Measurements from ENCODE around the gene C16orf87. TPM values are rescaled to one million over a fixed set of nuclear protein-coding genes. Genes with fewer than 3 reads are reported as not detected.

The C16orf87 gene
- total RNA-seq, 1 experiment from 2014 or later: 13.5 TPM

DNA sequence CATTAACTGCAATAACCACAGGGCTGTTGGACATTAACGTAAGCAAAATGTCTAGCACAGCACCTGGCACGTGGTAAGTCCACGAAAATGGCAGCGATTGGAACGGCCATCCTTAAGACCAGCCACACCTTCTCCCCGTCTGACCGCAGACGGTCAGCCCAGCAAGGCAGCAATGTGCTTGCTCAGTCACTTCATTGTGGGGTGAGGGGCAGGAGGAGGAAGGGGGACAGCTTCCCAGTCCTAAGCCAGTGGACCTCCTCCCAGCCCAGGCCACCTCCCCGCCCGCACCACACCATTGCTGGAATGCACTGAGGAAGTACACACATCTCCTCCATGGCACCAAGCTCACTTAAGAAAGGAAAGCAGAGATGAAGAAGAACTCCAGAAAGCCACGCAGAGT lies 74.2 kb downstream of the C16orf87 start:
- TF ChIP-seq, protein P1, sequence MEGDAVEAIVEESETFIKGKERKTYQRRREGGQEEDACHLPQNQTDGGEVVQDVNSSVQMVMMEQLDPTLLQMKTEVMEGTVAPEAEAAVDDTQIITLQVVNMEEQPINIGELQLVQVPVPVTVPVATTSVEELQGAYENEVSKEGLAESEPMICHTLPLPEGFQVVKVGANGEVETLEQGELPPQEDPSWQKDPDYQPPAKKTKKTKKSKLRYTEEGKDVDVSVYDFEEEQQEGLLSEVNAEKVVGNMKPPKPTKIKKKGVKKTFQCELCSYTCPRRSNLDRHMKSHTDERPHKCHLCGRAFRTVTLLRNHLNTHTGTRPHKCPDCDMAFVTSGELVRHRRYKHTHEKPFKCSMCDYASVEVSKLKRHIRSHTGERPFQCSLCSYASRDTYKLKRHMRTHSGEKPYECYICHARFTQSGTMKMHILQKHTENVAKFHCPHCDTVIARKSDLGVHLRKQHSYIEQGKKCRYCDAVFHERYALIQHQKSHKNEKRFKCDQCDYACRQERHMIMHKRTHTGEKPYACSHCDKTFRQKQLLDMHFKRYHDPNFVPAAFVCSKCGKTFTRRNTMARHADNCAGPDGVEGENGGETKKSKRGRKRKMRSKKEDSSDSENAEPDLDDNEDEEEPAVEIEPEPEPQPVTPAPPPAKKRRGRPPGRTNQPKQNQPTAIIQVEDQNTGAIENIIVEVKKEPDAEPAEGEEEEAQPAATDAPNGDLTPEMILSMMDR (IDR thresholded peaks at IDR 0.05; ENCODE audit: unreplicated experiment): no peak
- DNase-seq (ENCODE audit: unreplicated experiment): no peak
- Mint-ChIP-seq H3K4me1 (ENCODE audit: insufficient read depth, unreplicated experiment) (no peaks in the 10 kb centered on the region), H3K9me3 (ENCODE audit: unreplicated experiment) (no peaks in the 10 kb centered on the region), H3K27ac (ENCODE audit: low read depth, unreplicated experiment) (no peak overlapping the region), H3K36me3 (ENCODE audit: insufficient read depth, unreplicated experiment) (peaks cover 3% of the 10 kb centered on the region), H3K4me3 (ENCODE audit: unreplicated experiment) (no peak overlapping the region), H3K27me3 (ENCODE audit: insufficient read depth, unreplicated experiment) (peaks cover 34% of the 10 kb centered on the region)
- BruUV-seq (replicated peaks): no TSS peak
- intact Hi-C loops (cut with micrococcal nuclease): no loop called here
- ChIA-PET CTCF (interaction anchor here (0.9 kb wide), 1 partner anchor 13 kb away, joined by 3 read pairs; no protein-coding TSS in a partner anchor), POLR2A (no interaction called here)

DNA sequence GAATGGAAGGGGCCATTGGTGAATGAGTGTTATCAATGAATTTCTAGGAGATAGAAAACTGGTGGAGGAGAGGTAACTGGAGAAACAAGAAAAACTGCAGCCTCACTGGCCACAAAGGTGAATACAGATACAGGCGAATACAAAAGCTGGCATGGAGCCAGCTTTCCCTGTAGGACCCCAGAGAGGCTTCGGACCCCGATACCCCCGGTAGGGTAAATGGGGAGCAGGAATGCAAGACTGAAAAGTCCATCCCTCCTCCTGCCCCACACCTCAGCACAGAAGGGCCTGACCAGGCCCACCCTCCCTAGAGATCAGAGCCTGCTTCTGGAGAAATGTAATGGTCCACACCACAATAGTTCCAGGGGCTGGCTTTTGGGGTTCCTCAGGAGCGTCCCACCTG lies 78.0 kb downstream of the C16orf87 start:
- Mint-ChIP-seq H3K9me3 (ENCODE audit: unreplicated experiment) (no peaks in the 10 kb centered on the region), H3K27me3 (ENCODE audit: insufficient read depth, unreplicated experiment) (peaks cover 4% of the 10 kb centered on the region), H3K4me1 (ENCODE audit: insufficient read depth, unreplicated experiment) (no peaks in the 10 kb centered on the region), H3K36me3 (ENCODE audit: insufficient read depth, unreplicated experiment) (no peaks in the 10 kb centered on the region), H3K4me3 (ENCODE audit: unreplicated experiment) (no peak overlapping the region), H3K27ac (ENCODE audit: low read depth, unreplicated experiment) (no peak overlapping the region)
- no TSS peak for BruUV-seq (replicated peaks)
- POLR2A ChIA-PET: no interaction called here
- DNase-seq (ENCODE audit: unreplicated experiment): no peak
- TF ChIP-seq, protein P1 (IDR thresholded peaks at IDR 0.05; ENCODE audit: unreplicated experiment): no peak
- intact Hi-C loops (cut with micrococcal nuclease): no loop called here
- CTCF ChIA-PET: interaction anchor here (0.6 kb wide), 1 partner anchor 48 kb away, joined by 4 read pairs; no protein-coding TSS in a partner anchor

DNA sequence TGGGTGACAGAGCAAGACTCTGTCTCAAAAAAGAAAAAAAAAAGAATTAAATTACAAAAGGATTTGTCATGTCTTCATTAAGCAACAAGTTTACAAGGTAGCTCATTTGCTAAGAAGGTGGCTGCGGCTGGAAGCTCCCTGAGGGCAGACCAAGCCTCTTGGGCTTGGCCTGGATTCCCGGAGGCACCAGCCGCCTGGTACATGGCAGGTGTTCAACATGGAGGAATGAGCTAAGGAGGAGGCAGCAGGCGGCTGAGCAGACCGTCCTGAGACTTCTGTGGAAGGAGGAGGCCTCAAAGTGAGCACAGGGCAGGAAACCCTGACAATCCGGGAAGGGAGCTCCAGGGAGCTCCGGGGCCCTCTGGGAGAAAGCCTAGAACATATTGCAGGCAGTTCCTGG lies 79.6 kb downstream of the C16orf87 start:
- POLR2A ChIA-PET: interaction anchor here (0.5 to 0.7 kb wide), 2 partner anchors 51 to 176 kb away, joined by 3 read pairs; no protein-coding TSS in a partner anchor
- BruUV-seq (replicated peaks): no TSS peak
- TF ChIP-seq, protein P1 (IDR thresholded peaks at IDR 0.05; ENCODE audit: unreplicated experiment): no peak
- Mint-ChIP-seq H3K9me3 (ENCODE audit: unreplicated experiment) (no peaks in the 10 kb centered on the region), H3K27ac (ENCODE audit: low read depth, unreplicated experiment) (no peak overlapping the region), H3K36me3 (ENCODE audit: insufficient read depth, unreplicated experiment) (no peaks in the 10 kb centered on the region), H3K27me3 (ENCODE audit: insufficient read depth, unreplicated experiment) (no peaks in the 10 kb centered on the region), H3K4me1 (ENCODE audit: insufficient read depth, unreplicated experiment) (no peaks in the 10 kb centered on the region), H3K4me3 (ENCODE audit: unreplicated experiment) (no peak overlapping the region)
- CTCF ChIA-PET: interaction anchor here (0.9 to 1.2 kb wide), 2 partner anchors 9 to 14 kb away, joined by 3 read pairs; no protein-coding TSS in a partner anchor
- intact Hi-C loops (cut with micrococcal nuclease): no loop called here
- no peak for DNase-seq (ENCODE audit: unreplicated experiment)

DNA sequence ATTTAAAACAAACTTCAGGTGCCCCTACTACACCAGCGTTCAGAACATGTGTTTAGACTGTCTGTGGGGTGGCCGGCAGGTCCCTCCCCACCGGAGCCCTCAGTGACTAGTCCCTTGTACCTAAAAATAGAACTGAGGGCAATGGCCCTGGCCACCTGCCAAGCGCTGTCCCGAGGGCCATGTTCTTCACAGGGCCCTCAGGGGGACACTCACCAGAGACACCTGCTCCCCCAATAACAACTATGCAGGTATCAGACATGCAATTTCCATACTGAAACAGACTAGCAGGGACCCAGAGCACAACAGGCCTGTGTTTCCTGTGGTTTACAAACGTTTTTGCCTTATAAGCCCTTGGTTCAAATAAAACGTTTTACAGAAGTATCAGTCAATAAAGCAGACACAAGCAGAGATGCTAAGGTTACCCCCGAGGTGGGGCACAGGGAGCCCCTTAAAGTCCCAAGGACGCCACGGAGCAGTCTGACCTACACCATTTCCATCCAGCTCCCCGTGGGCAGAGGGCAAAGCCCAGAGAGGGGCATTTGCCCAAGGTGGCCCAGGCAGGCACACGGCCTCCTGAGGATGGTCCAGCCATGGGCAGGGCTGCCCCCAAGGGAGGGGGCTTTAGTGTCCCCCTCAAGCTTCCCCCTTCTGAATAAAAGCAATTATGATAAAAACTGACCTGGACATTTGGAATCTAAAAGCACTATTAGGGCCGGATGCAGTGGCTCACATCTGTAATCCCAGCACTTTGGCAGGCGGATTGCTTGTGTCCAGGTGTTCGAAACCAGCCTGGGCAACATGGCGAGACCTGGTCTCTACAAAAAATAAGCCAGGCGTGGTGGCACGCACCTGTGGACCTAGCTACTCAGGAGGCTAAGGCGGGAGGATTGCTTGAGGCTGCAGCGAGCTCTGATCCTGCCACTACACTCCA lies 81.9 kb downstream of the C16orf87 start:
- H3K36me3 Mint-ChIP-seq (ENCODE audit: insufficient read depth, unreplicated experiment): no peaks in the 10 kb centered on the region
- TF ChIP-seq, protein P1 (IDR thresholded peaks at IDR 0.05; ENCODE audit: unreplicated experiment): no peak
- H3K4me1 Mint-ChIP-seq (ENCODE audit: insufficient read depth, unreplicated experiment): no peaks in the 10 kb centered on the region
- H3K27me3 Mint-ChIP-seq (ENCODE audit: insufficient read depth, unreplicated experiment): no peaks in the 10 kb centered on the region
- no peak overlapping the region for H3K4me3 Mint-ChIP-seq (ENCODE audit: unreplicated experiment)
- BruUV-seq (replicated peaks): no TSS peak
- H3K27ac Mint-ChIP-seq (ENCODE audit: low read depth, unreplicated experiment): no peak overlapping the region
- ChIA-PET CTCF (no interaction called here), POLR2A (no interaction called here)
- no peaks in the 10 kb centered on the region for H3K9me3 Mint-ChIP-seq (ENCODE audit: unreplicated experiment)
- intact Hi-C loops (cut with micrococcal nuclease): no loop called here
- no peak for DNase-seq (ENCODE audit: unreplicated experiment)
